Measurements from ENCODE around the gene ANKRD11. TPM values are rescaled to one million over a fixed set of nuclear protein-coding genes. Genes with fewer than 3 reads are reported as not detected.

ANKRD11 gene
- total and polyA plus RNA-seq, 2 donors (not counting 3 experiments of a cell fraction or from before 2014, with no cell fraction given): 55.8 to 191 TPM

DNA sequence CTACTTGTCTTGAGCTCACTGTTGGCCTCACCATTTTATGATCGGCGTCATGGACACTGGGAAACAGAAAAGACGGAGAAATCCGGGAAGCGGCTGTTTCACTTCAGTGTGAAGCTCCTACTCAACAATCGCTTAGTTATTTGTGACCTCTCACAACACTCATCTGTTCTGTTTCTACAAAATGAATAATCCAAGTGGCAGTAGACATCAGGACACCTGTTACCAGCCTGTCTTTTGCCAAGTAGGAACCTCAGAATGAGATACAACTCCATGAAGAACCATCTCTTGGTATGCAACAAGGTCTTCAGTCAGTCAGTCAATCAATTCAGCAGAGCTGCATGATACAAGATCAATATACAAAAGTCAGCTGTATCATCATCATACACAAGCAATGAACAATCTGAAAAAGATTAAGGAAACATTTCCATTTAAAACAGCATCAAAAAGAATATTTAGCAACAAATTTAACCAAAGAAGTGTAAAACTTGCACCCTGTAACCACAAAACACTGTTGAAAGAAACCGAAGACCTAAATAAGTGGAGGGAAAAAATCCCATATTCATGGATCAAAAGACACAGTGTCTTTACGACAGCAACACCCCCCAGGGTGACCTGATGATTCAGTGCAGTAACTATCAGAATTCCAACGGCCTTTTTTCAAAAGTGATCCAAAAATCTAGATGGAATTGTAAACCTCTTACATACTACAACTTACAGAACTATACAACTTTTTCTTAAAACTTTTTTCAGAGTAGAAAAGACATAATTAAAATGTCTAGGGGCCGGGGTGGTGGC, 63.4 kb downstream of the ANKRD11 start:
- H4K20me1 ChIP-seq (replicated peaks; ENCODE audit: control insufficient read depth, extremely low read depth, insufficient read depth, low read length): peaks cover 7% of the 10 kb centered on the region
- peaks cover 86% of the 10 kb centered on the region for H3K79me2 ChIP-seq (ENCODE audit: control insufficient read depth, insufficient read depth, low read length)
- no peak overlapping the region for H3K9ac ChIP-seq (replicated peaks; ENCODE audit: extremely low read depth, insufficient read depth, low read length)
- H3K36me3 ChIP-seq (ENCODE audit: control insufficient read depth in 2 of 2, extremely low read depth in 1 of 2, insufficient read depth in 2 of 2, low read length in 2 of 2): peaks cover 0 to 3% of the 10 kb centered on the region in 2 experiments
- H3K4me3 ChIP-seq (replicated peaks in 1 of 3; ENCODE audit: insufficient read depth in 1 of 3, low read depth in 1 of 3, low read length in 3 of 3): no peak overlapping the region
- no peak for TF ChIP-seq MYC (IDR thresholded peaks at IDR 0.05; ENCODE audit: low read depth, low read length)
- TF ChIP-seq JUN (IDR thresholded peaks at IDR 0.05; ENCODE audit: borderline replicate concordance, insufficient read depth, insufficient read length, low read depth): no peak
- TF ChIP-seq FOS (IDR thresholded peaks at IDR 0.05; ENCODE audit: borderline replicate concordance, insufficient read depth, low read length): no peak
- TF ChIP-seq EZH2 (IDR thresholded peaks at IDR 0.05; ENCODE audit: borderline replicate concordance, low read depth, low read length, severe bottlenecking): no peak
- TF ChIP-seq POLR2AphosphoS5 (IDR thresholded peaks at IDR 0.05; ENCODE audit: insufficient read depth, low read depth, low read length): no peak
- no peak for TF ChIP-seq POLR2A (IDR thresholded peaks at IDR 0.05; ENCODE audit: low read depth, low read length)
- TF ChIP-seq, protein P1, sequence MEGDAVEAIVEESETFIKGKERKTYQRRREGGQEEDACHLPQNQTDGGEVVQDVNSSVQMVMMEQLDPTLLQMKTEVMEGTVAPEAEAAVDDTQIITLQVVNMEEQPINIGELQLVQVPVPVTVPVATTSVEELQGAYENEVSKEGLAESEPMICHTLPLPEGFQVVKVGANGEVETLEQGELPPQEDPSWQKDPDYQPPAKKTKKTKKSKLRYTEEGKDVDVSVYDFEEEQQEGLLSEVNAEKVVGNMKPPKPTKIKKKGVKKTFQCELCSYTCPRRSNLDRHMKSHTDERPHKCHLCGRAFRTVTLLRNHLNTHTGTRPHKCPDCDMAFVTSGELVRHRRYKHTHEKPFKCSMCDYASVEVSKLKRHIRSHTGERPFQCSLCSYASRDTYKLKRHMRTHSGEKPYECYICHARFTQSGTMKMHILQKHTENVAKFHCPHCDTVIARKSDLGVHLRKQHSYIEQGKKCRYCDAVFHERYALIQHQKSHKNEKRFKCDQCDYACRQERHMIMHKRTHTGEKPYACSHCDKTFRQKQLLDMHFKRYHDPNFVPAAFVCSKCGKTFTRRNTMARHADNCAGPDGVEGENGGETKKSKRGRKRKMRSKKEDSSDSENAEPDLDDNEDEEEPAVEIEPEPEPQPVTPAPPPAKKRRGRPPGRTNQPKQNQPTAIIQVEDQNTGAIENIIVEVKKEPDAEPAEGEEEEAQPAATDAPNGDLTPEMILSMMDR (IDR thresholded peaks at IDR 0.05; ENCODE audit: extremely low read depth in 1 of 2, insufficient read depth in 1 of 2, low read depth in 1 of 2, low read length in 2 of 2): no peak
- TF ChIP-seq GATA2 (IDR thresholded peaks at IDR 0.05; ENCODE audit: insufficient read depth, insufficient read length, low read depth, low read length): no peak
- TF ChIP-seq, protein P2, sequence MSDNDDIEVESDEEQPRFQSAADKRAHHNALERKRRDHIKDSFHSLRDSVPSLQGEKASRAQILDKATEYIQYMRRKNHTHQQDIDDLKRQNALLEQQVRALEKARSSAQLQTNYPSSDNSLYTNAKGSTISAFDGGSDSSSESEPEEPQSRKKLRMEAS (IDR thresholded peaks at IDR 0.05; ENCODE audit: insufficient read depth, insufficient read length): no peak
- H2AFZ ChIP-seq (ENCODE audit: low read depth, low read length): no peak overlapping the region
- no peak overlapping the region for H3K4me2 ChIP-seq (ENCODE audit: insufficient read depth, low read length)
- no peaks in the 10 kb centered on the region for H3K9me3 ChIP-seq (replicated peaks; ENCODE audit: control insufficient read depth, insufficient read depth, low read length)
- no peaks in the 10 kb centered on the region for H3K9me1 ChIP-seq (replicated peaks; ENCODE audit: control insufficient read depth, extremely low read depth, insufficient read depth, low read length)
- CTCF ChIA-PET: interaction anchor here (0.8 to 1.2 kb wide), 7 partner anchors 9 to 87 kb away, joined by 3 to 6 read pairs (median 4); no protein-coding TSS in a partner anchor
- no peaks in the 10 kb centered on the region for H3K27me3 ChIP-seq (ENCODE audit: control insufficient read depth in 2 of 2, insufficient read depth in 2 of 2, low read length in 2 of 2)
- no peak for FAIRE-seq
- DNase-seq (ENCODE audit: low read depth, low spot score): no peak
- H3K27ac ChIP-seq (ENCODE audit: insufficient read depth, low read depth, low read length): no peak overlapping the region
- dilution Hi-C loops (cut with MboI; ENCODE audit: extremely low pct_ligation_motif_present, low sequenced_read_pairs) (no loop called here), intact Hi-C loops (cut with micrococcal nuclease) (no loop called here)
- no TSS peak for BruUV-seq (replicated peaks)
- H3K4me1 ChIP-seq (ENCODE audit: control insufficient read depth, extremely low read depth, insufficient read depth, low read length): peaks cover 39% of the 10 kb centered on the region
- POLR2A ChIA-PET: no interaction called here
